HUDEP-2 (cell line): ENCODE measurements around the gene TRAF3IP3.

Experiments
- DNase-seq, 76 experiments: peaks; one replicate each; lab custom pipeline; 2025; ENCODE audit not compliant: unreplicated experiment in 76 of 76; lab: John Stamatoyannopoulos, UW

TRAF3IP3 gene

GRCh38 chr1:209766051-209766450 is 10.2 kb downstream of the TRAF3IP3 start:
- no peak for DNase-seq

- no peak for DNase-seq
These were observed 11.2 kb downstream of the TRAF3IP3 start for GRCh38 chr1:209767096-209767495.

GRCh38 chr1:209767706-209768105 is 11.9 kb downstream of the TRAF3IP3 start:
- no peak for DNase-seq

GRCh38 chr1:209768354-209768774 is 12.5 kb downstream of the TRAF3IP3 start:
- no peak for DNase-seq

- no peak for DNase-seq
These were observed 13.5 kb downstream of the TRAF3IP3 start for GRCh38 chr1:209769171-209769904.

- DNase-seq: no peak
These were observed 14.1 kb downstream of the TRAF3IP3 start for GRCh38 chr1:209769971-209770370.

GRCh38 chr1:209770636-209771415 is 15.0 kb downstream of the TRAF3IP3 start:
- no peak for DNase-seq

- no peak for DNase-seq
These were observed 16.3 kb downstream of the TRAF3IP3 start for GRCh38 chr1:209772126-209772525.

GRCh38 chr1:209774592-209774991 is 18.7 kb downstream of the TRAF3IP3 start:
- DNase-seq: no peak

GRCh38 chr1:209775678-209776077 is 19.8 kb downstream of the TRAF3IP3 start:
- DNase-seq: no peak

- no peak for DNase-seq
These were observed 21.7 kb downstream of the TRAF3IP3 start for GRCh38 chr1:209777587-209777986.

GRCh38 chr1:209778102-209778501 is 22.2 kb downstream of the TRAF3IP3 start:
- no peak for DNase-seq

GRCh38 chr1:209780268-209780667 is 24.4 kb downstream of the TRAF3IP3 start:
- no peak for DNase-seq

GRCh38 chr1:209783386-209783785 is 27.5 kb downstream of the TRAF3IP3 start:
- no peak for DNase-seq

- DNase-seq: peak in 75 of 76 experiments; percentile 57 to 98 (median 95)
These were observed 28.7 kb downstream of the TRAF3IP3 start, which contains the start of gene C1orf74 for GRCh38 chr1:209784265-209785169. TSS of gene C1orf74 (minus strand) at chr1:209784559. CDS start at chr1:209783634, 925 bp downstream.

GRCh38 chr1:209785592-209785991 is 29.7 kb downstream of the TRAF3IP3 start:
- no peak for DNase-seq

- peak in 40 of 76 experiments; percentile 8 to 83 (median 44) for DNase-seq
These were observed 30.3 kb downstream of the TRAF3IP3 start for GRCh38 chr1:209786146-209786545.

- DNase-seq: no peak
These were observed 31.7 kb downstream of the TRAF3IP3 start for GRCh38 chr1:209787551-209787950.

- no peak for DNase-seq
These were observed 33.4 kb downstream of the TRAF3IP3 start for GRCh38 chr1:209789245-209789644.

GRCh38 chr1:209790286-209791193 is 34.7 kb downstream of the TRAF3IP3 start:
- DNase-seq: no peak
